ENCODE data around the gene RGS3.

The RGS3 gene

GRCh38 chr9:113531919-113532808, 68.6 kb downstream of the RGS3 start:
- DNase-seq (ENCODE audit: low spot score) = no peak
- H3K36me3 ChIP-seq (ENCODE audit: low read depth) = no peaks in the 10 kb centered on the region
- TF ChIP-seq CTCF (IDR thresholded peaks at IDR 0.05; ENCODE audit: poor library complexity, severe bottlenecking) = no peak
- H3K27me3 ChIP-seq (ENCODE audit: insufficient read depth, poor library complexity, severe bottlenecking) = no peaks in the 10 kb centered on the region
- H3K4me3 ChIP-seq (ENCODE audit: severe bottlenecking) = no peak overlapping the region
- ATAC-seq (ENCODE audit: low read depth) = no peak
- H3K9me3 ChIP-seq (ENCODE audit: severe bottlenecking) = no peaks in the 10 kb centered on the region
- no peaks in the 10 kb centered on the region for H3K4me1 ChIP-seq (ENCODE audit: insufficient read depth, poor library complexity, severe bottlenecking)
- H3K27ac ChIP-seq (ENCODE audit: poor library complexity, severe bottlenecking) = no peak overlapping the region

GRCh38 chr9:113532809-113533190, 69.3 kb downstream of the RGS3 start:
- DNase-seq (ENCODE audit: low spot score) (no peak), ATAC-seq (ENCODE audit: low read depth) (no peak)
- H3K4me3 ChIP-seq (ENCODE audit: severe bottlenecking) = no peak overlapping the region
- H3K36me3 ChIP-seq (ENCODE audit: low read depth) = no peaks in the 10 kb centered on the region
- H3K27me3 ChIP-seq (ENCODE audit: insufficient read depth, poor library complexity, severe bottlenecking) = no peaks in the 10 kb centered on the region
- no peaks in the 10 kb centered on the region for H3K9me3 ChIP-seq (ENCODE audit: severe bottlenecking)
- no peak for TF ChIP-seq CTCF (IDR thresholded peaks at IDR 0.05; ENCODE audit: poor library complexity, severe bottlenecking)
- no peak overlapping the region for H3K27ac ChIP-seq (ENCODE audit: poor library complexity, severe bottlenecking)
- no peaks in the 10 kb centered on the region for H3K4me1 ChIP-seq (ENCODE audit: insufficient read depth, poor library complexity, severe bottlenecking)

- no peaks in the 10 kb centered on the region for H3K27me3 ChIP-seq (ENCODE audit: insufficient read depth, poor library complexity, severe bottlenecking)
- H3K4me3 ChIP-seq (ENCODE audit: severe bottlenecking) = no peak overlapping the region
- TF ChIP-seq CTCF (IDR thresholded peaks at IDR 0.05; ENCODE audit: poor library complexity, severe bottlenecking) = no peak
- DNase-seq (ENCODE audit: low spot score) (no peak), ATAC-seq (ENCODE audit: low read depth) (no peak)
- H3K27ac ChIP-seq (ENCODE audit: poor library complexity, severe bottlenecking) = no peak overlapping the region
- no peaks in the 10 kb centered on the region for H3K4me1 ChIP-seq (ENCODE audit: insufficient read depth, poor library complexity, severe bottlenecking)
- H3K9me3 ChIP-seq (ENCODE audit: severe bottlenecking) = no peaks in the 10 kb centered on the region
- H3K36me3 ChIP-seq (ENCODE audit: low read depth) = no peaks in the 10 kb centered on the region
These were observed 70.1 kb downstream of the RGS3 start for GRCh38 chr9:113533335-113534225.

- Histone ChIP-seq H3K36me3 (ENCODE audit: low read depth) (no peaks in the 10 kb centered on the region), H3K27ac (ENCODE audit: poor library complexity, severe bottlenecking) (no peak overlapping the region), H3K27me3 (ENCODE audit: insufficient read depth, poor library complexity, severe bottlenecking) (no peaks in the 10 kb centered on the region), H3K4me3 (ENCODE audit: severe bottlenecking) (no peak overlapping the region), H3K4me1 (ENCODE audit: insufficient read depth, poor library complexity, severe bottlenecking) (no peaks in the 10 kb centered on the region), H3K9me3 (ENCODE audit: severe bottlenecking) (no peaks in the 10 kb centered on the region)
- ATAC-seq (ENCODE audit: low read depth) (no peak), DNase-seq (ENCODE audit: low spot score) (peak; percentile 10)
- TF ChIP-seq CTCF (IDR thresholded peaks at IDR 0.05; ENCODE audit: poor library complexity, severe bottlenecking) = no peak
These were observed 72.2 kb downstream of the RGS3 start for GRCh38 chr9:113535756-113536155.

Measured in RWPE2 (cell line).